HFF-Myc (cell line): Measurements from ENCODE around the gene EPHA1.

Experiments used
- DNase-seq: peaks from one replicate; pipeline ENCODE4 v3.0.0-alpha.2; 2011; ENCODE audit warnings: low read depth; ENCODE audit errors: extremely low read depth
- H3K4me3 ChIP-seq: replicated peaks from 2 replicates; pipeline ENCODE4 v1.5.1; 2011; ENCODE audit warnings: low read depth, mild to moderate bottlenecking, control low read depth, low read length
- CTCF ChIP-seq: IDR thresholded peaks from 2 replicates; pipeline ENCODE4 v1.5.1; 2012; ENCODE audit warnings: mild to moderate bottlenecking, low read depth, low read length, control low read depth; ENCODE audit errors: missing control alignments

Gene EPHA1

GRCh38 chr7:143401265-143401664, 7.4 kb downstream of the EPHA1 start:
- TF ChIP-seq CTCF = no peak
- no peak overlapping the region for H3K4me3 ChIP-seq
- DNase-seq = no peak

- TF ChIP-seq CTCF = no peak
- H3K4me3 ChIP-seq = no peak overlapping the region
- DNase-seq = no peak
Measured at GRCh38 chr7:143399642-143400041, 9.0 kb downstream of the EPHA1 start.

GRCh38 chr7:143399151-143399550, 9.5 kb downstream of the EPHA1 start:
- DNase-seq = no peak
- TF ChIP-seq CTCF = no peak
- no peak overlapping the region for H3K4me3 ChIP-seq

GRCh38 chr7:143398616-143399015, 10.0 kb downstream of the EPHA1 start:
- no peak overlapping the region for H3K4me3 ChIP-seq
- no peak for TF ChIP-seq CTCF
- no peak for DNase-seq

- TF ChIP-seq CTCF = no peak
- DNase-seq = no peak
- H3K4me3 ChIP-seq = no peak overlapping the region
Measured at GRCh38 chr7:143397710-143398530, 10.7 kb downstream of the EPHA1 start.

GRCh38 chr7:143396625-143397556, 11.8 kb downstream of the EPHA1 start:
- H3K4me3 ChIP-seq = no peak overlapping the region
- no peak for DNase-seq
- no peak for TF ChIP-seq CTCF
